ENCODE measurements around the gene ATP8B4. TPM values are rescaled to one million over a fixed set of nuclear protein-coding genes. Genes with fewer than 3 reads are reported as not detected.

Gene ATP8B4
- total RNA-seq, 1 donor from 2014 or later, result 3.1 TPM

GRCh38 chr15:49809894-49810609, 309.0 kb downstream of the ATP8B4 start:
- ATAC-seq, result no peak

DNA sequence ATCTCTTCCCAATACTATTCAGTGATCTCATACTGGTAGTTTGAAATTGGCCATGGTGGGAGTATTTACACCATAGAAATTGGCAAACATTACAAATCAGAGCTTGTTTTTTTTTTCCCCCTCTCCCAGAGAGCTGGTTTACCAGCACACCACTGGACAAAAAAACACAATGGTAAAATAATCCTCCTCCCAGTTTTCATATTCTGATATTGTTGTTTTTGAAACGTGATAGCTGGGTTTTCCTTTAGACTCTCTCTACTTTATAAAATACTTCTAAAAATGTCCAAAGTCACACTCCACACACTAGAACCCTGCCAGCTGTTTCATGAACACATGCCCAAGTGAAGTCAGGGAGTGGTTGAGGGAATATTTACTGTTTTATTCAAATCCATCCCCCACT, 310.7 kb downstream of the ATP8B4 start:
- intact Hi-C loops (cut with micrococcal nuclease), result no loop called here
- DNase-seq, result no peak
- ATAC-seq, result no peak

More at GRCh38 chr15:49809894-49810609, 309.0 kb downstream of the ATP8B4 start:
- DNase-seq, result no peak
- intact Hi-C loops (cut with micrococcal nuclease), result no loop called here

Other genes starting within 250 kb of the ATP8B4 start
- not detected for gene SLC27A2, start 63.0 kb upstream of the ATP8B4 start, total RNA-seq
- gene HDC, start 146.5 kb upstream of the ATP8B4 start, total RNA-seq, result 0.40 TPM
- 10.8 TPM for gene GABPB1, start 236.0 kb upstream of the ATP8B4 start, total RNA-seq

All from left ventricle myocardium superior (tissue), 1 donor.